HG03175 (cell line): Measurements from ENCODE around the gene ALG14.
"Not testable (repeated sequence)": the region's sequence is repeated elsewhere in the genome, so short reads cannot be mapped to it uniquely, and the experiment has no call there.

Experiments used
- ATAC-seq: cut with Tn5 transposase; IDR thresholded peaks from one replicate; pipeline ENCODE4 v1.9.1; 2021; ENCODE audit warnings: mild to moderate bottlenecking, moderate library complexity; ENCODE audit not compliant: unreplicated experiment

ALG14 gene, protein sequence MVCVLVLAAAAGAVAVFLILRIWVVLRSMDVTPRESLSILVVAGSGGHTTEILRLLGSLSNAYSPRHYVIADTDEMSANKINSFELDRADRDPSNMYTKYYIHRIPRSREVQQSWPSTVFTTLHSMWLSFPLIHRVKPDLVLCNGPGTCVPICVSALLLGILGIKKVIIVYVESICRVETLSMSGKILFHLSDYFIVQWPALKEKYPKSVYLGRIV

GRCh38 chr1:95072532-95073419 is at the start of gene ALG14:
TSS of gene ALG14 (minus strand) at chr1:95072951. CDS start at chr1:95072898, 53 bp downstream.
- peak; percentile 95 for ATAC-seq

GRCh38 chr1:95122151-95122697 is 49.5 kb upstream of the ALG14 start:
- ATAC-seq = no peak

DNA sequence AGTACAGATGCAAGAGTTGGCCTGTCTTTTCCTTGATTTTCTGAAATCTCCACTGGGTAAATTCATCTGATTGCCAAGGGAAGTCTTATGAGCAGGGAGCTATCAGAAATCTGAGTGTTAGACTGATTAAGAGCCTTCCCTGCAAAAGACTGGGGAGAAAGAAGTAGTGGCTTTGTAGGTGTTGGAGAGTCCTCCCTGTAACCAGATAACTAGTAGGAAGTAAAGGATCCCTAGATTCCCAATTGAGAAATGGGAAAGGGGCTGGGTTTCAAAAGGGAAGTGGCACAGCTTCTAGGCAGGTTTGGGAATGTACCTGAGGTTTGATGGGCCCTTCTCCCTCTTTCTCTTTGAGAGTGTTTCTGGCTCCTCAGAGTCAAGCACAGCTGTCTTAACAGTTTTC is 46.5 kb upstream of the ALG14 start:
- no peak for ATAC-seq

GRCh38 chr1:95118710-95119109 is 46.0 kb upstream of the ALG14 start:
- no peak for ATAC-seq

DNA sequence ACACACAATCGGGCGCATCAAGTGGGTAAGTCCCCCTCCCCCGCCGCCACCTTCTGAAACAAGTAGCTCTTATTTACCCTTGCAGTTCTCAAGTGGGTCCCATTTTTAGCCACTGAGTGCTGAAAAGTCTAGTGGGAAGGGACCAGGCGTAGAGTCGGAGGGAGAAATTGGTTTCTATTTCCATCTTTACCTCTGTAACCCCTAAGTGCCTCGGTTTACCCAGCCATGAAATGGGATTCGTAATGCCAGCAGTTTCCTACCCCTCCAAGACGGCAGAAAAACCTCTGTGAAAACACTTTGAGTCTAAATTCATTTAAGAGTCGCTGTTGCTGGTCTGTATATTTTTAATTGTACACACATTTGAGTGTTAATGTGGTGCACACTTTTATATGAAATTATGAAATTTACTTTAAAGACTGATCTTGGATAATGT is 45.3 kb upstream of the ALG14 start:
- ATAC-seq = no peak

DNA sequence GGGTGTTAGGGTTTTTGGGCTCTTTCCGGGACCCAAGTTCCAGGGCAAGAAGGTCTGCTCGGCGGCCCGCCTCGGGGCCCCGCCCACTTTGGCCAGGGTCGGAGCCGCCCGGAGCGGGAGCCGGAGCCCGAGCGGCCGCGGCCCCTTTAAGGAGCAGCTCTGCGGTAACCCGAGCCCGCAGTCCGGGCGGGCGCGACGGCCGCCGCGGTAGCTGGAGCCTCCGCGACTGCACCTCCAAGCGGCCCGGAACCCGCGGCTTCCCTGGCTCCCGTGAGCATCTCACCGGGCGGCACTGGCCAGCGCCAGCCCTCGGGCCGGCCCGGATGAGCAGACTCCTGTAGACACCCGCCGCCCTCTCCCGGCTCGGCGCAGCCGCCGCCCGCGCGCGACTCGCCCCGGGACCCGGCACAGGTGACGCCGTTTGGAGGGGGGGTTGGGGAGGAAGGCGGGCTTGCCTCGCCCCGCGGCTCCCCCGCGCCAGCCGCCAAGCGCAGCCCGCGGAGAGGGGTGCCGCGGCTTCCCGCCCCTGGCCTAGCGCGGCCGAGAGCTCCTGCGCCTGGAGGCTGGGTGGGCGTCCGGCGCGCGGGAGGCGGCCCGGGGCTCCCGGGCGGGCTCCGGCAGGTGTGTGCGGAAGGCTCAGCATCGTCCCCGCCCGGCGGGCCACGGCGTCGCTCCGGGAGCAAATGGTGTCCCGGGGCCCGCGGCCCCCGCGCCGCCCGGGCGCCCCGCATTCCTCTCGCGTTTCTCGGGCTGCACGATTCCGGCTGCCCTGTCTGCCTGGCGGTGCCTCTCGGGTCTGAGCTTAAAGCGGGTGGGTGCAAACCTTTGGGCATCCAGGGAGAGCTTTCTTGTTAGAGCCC is 44.7 kb upstream of the ALG14 start, which contains the start of gene TLCD4:
TSS of gene TLCD4 (plus strand) at position 149 of the 860 bp plus-strand sequence. CDS start 26,547 bp downstream, outside the sequence.
- ATAC-seq = peak; percentile 47

DNA sequence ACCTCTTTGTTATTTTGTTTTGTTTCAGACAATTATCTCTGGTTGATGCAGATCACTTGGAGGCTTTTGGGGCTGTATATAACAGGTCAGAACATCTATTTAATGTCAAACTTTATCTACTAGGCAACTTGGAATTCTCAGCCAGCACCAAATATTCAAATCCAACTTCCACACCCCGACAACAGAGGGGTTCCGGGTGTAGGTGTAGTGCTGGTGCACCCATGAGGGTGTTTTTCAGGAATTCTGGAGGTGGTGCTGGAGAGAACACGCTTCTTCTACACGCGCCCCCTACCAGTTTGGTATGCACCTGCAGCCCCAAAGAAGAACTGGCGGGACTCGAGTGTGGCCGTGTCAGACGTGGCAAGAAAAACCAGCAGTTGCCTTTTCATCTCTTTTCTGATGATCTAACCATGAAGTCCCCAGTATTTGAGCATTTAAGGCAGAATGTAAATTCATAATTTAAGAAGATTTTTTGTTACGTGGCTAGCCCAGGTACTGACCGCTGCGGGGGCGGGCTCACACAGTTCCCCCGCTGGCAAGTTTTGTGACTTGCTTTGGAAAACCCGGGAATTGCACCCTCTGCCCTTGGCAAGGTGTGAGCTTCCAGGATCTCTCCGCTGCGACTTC is 43.9 kb upstream of the ALG14 start:
- peak; percentile 68 for ATAC-seq

- ATAC-seq = no peak
These were observed 43.0 kb upstream of the ALG14 start for GRCh38 chr1:95115708-95116137.

DNA sequence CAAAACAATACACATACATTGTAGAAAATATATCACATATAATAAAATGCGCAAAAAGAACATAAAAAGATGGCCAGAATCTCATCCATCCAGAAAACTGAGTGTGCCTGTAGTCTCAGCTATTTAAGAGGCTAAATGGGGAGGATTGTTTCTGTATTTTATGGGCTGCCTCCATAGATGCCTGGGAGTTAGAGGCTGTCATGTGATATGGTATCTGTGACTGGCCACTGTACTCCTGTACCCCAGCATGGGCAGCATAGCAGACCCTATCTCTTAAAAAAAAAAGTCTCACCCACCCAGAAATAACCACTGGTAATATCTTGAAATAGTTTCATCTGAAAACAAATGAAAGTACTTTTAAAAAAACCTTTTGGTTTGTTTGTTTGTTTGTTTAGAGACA is 40.9 kb upstream of the ALG14 start:
- ATAC-seq = no peak

DNA sequence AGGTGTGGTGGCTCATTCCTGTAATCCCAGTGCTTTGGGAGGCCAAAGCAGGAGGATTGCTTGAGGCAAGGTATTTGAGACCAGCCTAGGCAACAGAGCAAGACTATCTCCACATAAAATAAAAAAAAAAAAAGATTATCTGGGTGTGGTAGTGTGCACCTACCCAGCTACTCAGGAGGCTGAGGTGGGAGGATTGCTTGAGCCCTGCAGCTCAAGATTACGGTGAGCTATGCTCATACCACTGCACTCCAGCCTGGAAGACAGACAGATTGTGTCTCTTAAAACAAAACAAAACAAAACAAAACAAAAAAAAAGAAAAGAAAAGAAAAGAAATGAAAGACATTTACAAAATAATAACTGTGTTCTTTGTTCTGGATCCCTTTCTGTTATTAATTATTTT is 38.3 kb upstream of the ALG14 start:
- ATAC-seq = no peak

DNA sequence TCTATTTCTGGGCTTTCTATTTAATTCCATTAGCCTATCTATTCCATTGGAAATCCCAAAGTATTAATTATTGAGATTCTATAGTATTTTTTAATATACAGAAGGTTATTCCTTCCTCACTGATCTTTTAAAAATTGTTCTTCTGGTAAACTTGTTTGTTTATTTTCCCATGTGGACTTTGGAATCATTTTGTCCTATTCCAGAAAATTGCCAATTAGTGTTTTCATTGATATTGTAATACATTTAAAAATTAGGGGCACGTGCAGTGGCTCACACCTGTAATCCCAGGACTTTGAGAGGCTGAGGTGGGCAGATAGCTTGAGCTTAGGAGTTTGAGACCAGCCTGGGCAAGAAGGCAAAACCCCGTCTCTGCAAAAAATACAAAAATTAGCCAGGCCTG is 36.0 kb upstream of the ALG14 start:
- ATAC-seq = no peak

- no peak for ATAC-seq
These were observed 25.4 kb upstream of the ALG14 start for GRCh38 chr1:95098196-95098595.

GRCh38 chr1:95097426-95097825 is 24.7 kb upstream of the ALG14 start:
- no peak for ATAC-seq

DNA sequence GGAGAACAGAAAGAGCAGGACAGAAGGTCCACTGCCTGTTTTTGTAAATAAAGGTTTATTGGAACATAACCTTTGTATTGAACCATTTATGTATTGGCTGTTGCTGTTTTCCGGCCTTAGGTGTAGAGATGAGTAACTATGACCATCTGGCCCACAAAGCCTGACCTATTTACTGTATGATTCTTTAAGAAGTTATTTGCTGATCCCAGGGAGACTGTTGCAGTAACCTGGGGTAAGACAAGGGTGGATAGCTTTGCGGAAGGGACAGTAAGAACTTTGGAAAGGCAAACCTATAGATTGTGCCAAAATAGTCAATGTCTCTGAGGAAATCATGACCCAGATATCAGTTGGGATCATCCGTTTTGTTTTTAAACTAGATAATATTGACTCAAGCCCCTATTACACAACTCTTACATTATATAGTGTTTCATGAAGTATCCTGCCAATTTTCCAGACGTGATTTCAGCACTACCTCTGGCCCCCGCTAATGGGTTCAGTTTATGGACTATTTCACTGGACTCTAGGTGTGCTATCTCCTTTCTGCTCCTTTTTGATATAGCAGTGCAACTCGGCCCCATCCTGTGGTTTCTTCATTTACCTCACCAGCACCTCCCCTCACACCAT is 23.6 kb upstream of the ALG14 start:
- peak; percentile 29 for ATAC-seq

- peak; percentile 94 for ATAC-seq
These were observed 23.1 kb upstream of the ALG14 start for GRCh38 chr1:95095833-95096217.

GRCh38 chr1:95094923-95095322 is 22.2 kb upstream of the ALG14 start:
- no peak for ATAC-seq

DNA sequence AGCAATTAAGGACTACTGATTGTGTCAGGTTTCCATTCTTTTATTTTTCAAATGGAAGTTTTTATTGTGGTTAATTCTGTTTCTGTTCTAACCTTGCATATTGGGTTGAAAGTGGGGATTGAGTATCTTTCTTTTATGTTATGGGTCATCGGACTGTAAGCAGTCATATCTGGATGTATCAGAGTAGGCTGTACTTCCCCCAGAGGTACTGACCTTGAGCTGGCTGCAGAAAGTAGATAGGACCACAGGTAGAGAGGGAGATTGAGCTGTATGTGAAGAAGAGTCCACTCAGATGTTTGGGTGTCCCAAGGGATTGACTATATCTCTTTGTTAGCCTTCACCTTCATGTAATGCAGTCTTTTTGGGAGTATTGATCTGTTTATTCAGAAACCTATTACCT is 20.5 kb upstream of the ALG14 start:
- no peak for ATAC-seq

GRCh38 chr1:95092891-95093290 is 20.1 kb upstream of the ALG14 start:
- ATAC-seq = not testable (repeated sequence)

GRCh38 chr1:95091290-95091689 is 18.5 kb upstream of the ALG14 start:
- ATAC-seq = not testable (repeated sequence)
